Activated CD4-positive, alpha-beta T cell treated with anti-CD3 and anti-CD28 coated beads for 4 hours (primary cell): Measurements from ENCODE around the gene FFAR3.
"Not testable (repeated sequence)": the region's sequence is repeated elsewhere in the genome, so short reads cannot be mapped to it uniquely, and the experiment has no call there.

ENCODE experiments used
- DNase-seq, 2 donors: peaks; one replicate each; pipeline ENCODE4 v3.0.0-alpha.2; 2020

Gene FFAR3

GRCh38 chr19:35351411-35352176, 6.7 kb upstream of the FFAR3 start:
- DNase-seq: no peak

- DNase-seq: no peak
These were observed 6.1 kb upstream of the FFAR3 start for GRCh38 chr19:35352177-35352447.

- DNase-seq: peak; percentile 70 to 71
These were observed 5.6 kb upstream of the FFAR3 start for GRCh38 chr19:35352448-35353304.

- DNase-seq: no peak
These were observed 4.6 kb upstream of the FFAR3 start for GRCh38 chr19:35353635-35354034.

- DNase-seq: no peak
These were observed 3.4 kb upstream of the FFAR3 start for GRCh38 chr19:35354898-35355297.

GRCh38 chr19:35355791-35356460, 2.3 kb upstream of the FFAR3 start:
- DNase-seq: no peak

- DNase-seq: not testable (repeated sequence)
These were observed 574 bp downstream of the FFAR3 start for GRCh38 chr19:35358834-35359233.

- not testable (repeated sequence) for DNase-seq
These were observed 1.1 kb downstream of the FFAR3 start for GRCh38 chr19:35359395-35359794.

GRCh38 chr19:35360081-35360480, 1.8 kb downstream of the FFAR3 start:
- DNase-seq: not testable (repeated sequence)

- DNase-seq: no peak
These were observed 2.7 kb downstream of the FFAR3 start for GRCh38 chr19:35360880-35361420.

GRCh38 chr19:35362261-35363000, 4.2 kb downstream of the FFAR3 start:
- no peak for DNase-seq

GRCh38 chr19:35363001-35363590, 4.8 kb downstream of the FFAR3 start:
- DNase-seq: no peak

- DNase-seq: no peak
These were observed 5.6 kb downstream of the FFAR3 start for GRCh38 chr19:35363711-35364425.

GRCh38 chr19:35365303-35365702, 7.0 kb downstream of the FFAR3 start:
- no peak for DNase-seq

- no peak for DNase-seq
These were observed 10.1 kb downstream of the FFAR3 start for GRCh38 chr19:35368378-35368777.

- no peak for DNase-seq
These were observed 11.3 kb downstream of the FFAR3 start for GRCh38 chr19:35369522-35369921.

GRCh38 chr19:35370722-35371121, 12.5 kb downstream of the FFAR3 start, which contains the start of gene GPR42:
GPR42 (plus strand) TSS chr19:35371068; CDS start chr19:35371360, 292 bp downstream.
- DNase-seq: no peak

- DNase-seq: no peak
These were observed 15.2 kb downstream of the FFAR3 start for GRCh38 chr19:35373492-35373891.

GRCh38 chr19:35374031-35374430, 15.8 kb downstream of the FFAR3 start:
- not testable (repeated sequence) for DNase-seq

- no peak for DNase-seq
These were observed 17.4 kb downstream of the FFAR3 start for GRCh38 chr19:35375505-35376307.

- DNase-seq: no peak
These were observed 19.4 kb downstream of the FFAR3 start for GRCh38 chr19:35377656-35378055.
